ENCODE data around the gene POLQ.
"Not testable (repeated sequence)": the region's sequence is repeated elsewhere in the genome, so short reads cannot be mapped to it uniquely, and the experiment has no call there.

POLQ gene

DNA sequence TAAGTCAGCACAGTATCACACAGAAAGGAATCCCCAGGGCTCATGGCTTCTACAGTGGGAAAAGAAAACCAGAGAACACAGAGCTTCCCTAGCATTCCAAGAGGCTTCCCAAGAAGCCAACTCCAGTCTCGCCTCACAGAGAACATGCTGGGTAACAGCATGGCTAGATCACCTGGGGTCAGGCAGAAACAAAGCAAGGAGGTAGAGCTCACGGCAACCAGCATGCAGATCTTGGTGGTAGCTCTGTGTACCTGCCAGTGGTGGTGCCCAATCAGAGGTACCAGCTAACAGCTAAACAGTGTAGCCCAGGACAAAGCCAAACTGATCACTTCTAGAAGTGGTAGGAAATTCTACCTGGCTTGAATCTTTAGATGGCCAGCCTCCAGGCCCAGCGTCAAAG lies 31.3 kb downstream of the POLQ start:
- no peak for FAIRE-seq
- no peak for DNase-seq (ENCODE audit: low spot score)

DNA sequence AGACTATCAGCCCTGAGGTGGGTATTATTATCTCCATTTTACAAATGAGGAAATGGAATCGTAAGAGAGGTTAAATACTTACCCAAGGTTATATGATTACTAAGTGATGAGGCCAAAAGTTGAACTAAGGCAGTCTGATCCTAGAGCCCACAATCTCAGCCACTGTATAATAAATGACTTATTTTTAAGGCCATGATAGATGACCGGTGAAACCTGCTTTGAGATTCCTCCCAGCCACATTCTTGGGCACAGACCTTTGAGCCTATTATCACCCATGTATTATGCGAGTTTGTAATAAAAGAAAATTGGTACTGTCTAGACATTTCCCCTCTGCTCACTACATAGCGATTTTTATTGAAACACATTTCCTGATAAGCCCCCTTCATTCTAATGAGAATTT lies 37.4 kb downstream of the POLQ start:
- FAIRE-seq (no peak), DNase-seq (ENCODE audit: low spot score) (no peak)

DNA sequence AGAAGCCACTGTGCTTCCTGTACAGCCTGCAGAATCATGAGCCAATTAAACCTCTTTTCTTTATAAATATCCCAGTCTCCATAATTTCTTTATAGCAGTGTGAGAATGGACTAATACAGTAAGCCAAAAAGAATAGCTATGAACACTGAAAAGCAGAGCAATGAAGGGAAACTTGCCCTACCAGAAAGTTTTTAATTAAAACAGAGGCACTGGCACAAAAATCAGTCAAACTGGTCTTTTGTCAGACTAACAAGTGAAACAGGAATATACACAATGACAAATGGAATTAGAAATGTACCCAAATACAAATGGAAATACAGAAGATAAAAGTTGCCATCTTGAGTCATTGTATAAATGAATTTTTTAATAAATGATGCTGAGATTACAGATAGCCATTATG lies 40.5 kb downstream of the POLQ start:
- DNase-seq (ENCODE audit: low spot score) (no peak), FAIRE-seq (no peak)

DNA sequence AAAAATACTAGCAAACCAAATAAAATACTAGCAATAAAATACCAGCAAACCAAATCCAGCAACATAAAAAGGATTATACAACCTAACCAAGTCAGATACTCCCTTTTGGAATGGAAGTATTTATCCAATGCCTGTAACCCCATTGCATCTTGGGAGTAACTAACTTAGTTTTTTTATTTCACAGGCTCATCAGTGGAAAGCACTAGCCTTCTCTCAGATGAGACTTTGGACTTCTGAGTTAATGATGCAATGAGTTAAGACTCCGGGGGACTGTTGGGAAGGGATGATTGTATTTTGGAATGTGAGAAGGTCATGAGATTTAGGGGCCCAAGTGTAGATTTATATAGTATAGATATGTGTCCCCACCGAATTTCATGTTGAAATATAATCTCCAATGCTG lies 41.2 kb downstream of the POLQ start:
- FAIRE-seq (no peak), DNase-seq (ENCODE audit: low spot score) (no peak)

DNA sequence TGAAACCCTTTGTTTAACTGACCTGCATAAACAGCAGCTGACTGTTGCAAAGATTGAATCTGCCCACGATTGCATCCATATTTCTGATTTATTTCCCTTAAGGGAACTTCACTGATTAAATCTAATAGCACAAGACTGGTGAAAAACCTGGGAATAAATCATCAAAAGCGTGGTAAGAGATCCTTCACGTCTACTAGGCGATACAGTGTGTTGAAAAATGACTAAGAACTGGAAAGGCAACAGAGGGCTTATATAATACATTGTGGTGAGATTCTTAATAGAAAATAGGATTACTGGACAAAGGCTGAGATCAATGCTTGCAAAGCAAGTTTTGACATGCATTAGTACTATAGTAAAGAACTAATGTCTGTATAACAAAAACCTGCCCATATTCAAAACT lies 49.0 kb downstream of the POLQ start:
- DNase-seq (ENCODE audit: low spot score) (no peak), FAIRE-seq (no peak)

DNA sequence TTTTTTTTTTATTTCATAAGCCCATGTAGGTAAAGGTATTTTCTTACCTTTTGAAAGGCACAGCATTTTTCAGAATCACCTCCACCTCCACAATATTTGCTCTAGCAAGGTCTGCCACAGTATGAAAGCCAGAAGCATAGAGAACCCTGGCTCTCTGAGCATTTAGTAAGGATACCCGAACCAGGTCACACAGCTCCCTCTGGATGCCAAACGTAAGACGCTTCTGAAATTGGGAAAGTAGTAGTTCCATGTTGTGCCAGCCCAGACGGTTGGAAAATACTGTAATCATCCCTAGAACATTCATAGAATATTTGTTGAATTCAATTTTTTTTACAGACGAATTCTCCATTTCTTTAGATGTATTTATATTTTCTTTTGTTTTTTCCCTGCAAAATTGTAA lies 52.4 kb downstream of the POLQ start:
- DNase-seq (ENCODE audit: low spot score), result no peak
- FAIRE-seq, result no peak

DNA sequence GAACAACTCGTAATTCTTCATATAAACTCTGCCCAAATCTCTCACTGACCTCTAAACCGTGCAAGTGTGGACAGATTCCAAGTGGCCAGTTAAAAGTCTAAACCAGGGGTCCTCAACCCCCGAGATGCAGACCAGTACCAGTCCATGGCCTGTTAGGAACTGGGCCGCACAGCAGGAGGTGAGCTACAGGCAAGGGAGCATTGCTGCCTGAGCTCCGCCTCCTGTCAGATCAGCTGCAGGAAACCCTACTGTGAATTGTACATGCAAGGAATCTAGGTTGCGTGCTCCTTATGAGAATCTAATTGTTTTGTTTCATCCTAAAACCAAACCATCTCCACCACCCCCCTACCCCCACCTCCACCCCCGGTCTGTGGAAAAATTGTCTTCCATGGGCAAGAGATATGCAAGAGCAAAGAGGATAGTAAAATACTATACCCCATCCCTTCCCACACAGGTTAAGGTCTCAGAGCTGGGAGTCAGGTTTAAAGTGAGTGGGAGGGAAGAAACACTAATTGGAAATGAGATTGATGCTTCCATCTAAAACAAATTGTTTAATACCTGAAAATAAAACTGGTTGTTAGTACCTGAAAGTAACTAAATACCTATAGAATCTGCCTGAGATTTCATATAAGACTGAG lies 54.0 kb downstream of the POLQ start:
- no peak for FAIRE-seq
- DNase-seq (ENCODE audit: low spot score), result no peak

DNA sequence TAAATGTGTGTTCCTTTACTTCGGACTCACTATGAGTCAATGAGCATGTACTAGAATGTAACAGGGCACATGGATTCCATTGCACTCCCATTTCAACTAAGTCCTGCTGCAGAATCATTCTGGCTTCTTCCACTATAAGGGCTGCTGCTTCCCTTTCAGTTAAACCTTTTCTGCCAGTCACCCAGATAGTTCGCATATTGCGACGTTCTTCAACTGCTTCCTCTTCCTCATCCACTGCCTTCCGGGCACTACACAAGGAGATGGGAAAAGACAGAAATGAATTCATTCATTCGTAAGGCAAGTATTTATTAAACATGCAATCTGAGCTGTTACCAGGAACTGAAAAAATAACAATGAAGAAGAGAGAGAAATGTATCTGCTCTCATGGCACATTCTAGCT lies 55.6 kb downstream of the POLQ start:
- FAIRE-seq, result no peak

DNA sequence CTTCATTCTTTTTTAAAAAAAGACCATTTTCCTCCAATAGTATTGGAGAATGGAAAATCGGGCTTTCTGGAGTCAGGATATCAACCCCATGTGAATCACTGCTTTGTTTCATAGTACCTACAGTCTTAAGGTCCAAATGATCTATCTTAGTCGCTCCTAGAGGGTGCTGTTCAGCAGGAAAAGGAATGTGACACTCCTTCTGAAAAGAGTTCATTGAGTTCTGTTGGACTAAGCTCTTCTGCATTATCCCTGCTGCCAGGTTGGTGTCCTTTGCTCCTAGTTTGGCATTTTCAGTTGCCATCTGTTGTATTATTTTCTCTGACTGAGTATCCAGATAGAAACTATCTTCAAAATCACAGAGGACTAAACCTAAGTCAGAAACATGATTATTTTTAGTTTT lies 57.2 kb downstream of the POLQ start:
- DNase-seq (ENCODE audit: low spot score) (no peak), FAIRE-seq (no peak)

More for the DNA sequence above, 55.6 kb downstream of the POLQ start:
- no peak for DNase-seq (ENCODE audit: low spot score)

DNA sequence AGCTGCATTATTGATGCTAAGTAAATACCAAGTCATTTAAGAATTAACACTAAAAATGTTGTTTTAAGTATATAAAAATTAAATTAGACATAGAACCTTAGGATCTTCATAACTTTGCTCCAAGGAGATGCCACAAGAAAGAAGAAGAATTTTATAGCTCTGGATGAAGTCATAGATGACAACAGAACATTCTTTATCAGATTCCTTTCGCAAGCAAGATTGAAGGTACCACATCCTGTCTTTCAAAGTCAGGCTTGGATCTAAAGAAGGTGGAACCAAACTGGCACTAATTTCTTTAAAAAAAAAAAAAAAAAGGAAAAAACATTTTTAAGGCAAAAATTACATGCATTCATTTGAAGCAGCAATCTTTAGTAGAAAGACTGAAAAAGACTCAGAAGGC lies 62.5 kb downstream of the POLQ start:
- FAIRE-seq, result no peak
- peak; percentile 21 for DNase-seq (ENCODE audit: low spot score)

DNA sequence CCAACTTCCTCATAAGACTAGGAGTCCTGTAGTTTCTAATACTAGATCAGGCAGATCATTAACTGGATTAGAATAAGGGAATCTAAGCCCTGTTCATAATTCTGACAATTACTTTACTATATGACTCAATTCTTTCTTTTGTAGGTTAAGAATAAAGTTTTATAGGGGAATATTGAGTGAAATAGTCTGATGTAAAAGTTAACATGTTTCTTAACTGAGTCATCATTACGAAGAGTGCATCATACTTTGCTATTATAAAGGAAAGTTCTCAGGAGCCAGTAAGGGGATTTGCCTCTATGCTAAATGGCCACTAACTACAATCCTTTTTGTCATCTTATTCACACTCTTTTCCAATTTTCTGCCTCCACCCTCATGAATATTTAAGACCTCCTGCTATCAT lies 63.1 kb downstream of the POLQ start:
- DNase-seq (ENCODE audit: low spot score) (peak; percentile 31), FAIRE-seq (no peak)

DNA sequence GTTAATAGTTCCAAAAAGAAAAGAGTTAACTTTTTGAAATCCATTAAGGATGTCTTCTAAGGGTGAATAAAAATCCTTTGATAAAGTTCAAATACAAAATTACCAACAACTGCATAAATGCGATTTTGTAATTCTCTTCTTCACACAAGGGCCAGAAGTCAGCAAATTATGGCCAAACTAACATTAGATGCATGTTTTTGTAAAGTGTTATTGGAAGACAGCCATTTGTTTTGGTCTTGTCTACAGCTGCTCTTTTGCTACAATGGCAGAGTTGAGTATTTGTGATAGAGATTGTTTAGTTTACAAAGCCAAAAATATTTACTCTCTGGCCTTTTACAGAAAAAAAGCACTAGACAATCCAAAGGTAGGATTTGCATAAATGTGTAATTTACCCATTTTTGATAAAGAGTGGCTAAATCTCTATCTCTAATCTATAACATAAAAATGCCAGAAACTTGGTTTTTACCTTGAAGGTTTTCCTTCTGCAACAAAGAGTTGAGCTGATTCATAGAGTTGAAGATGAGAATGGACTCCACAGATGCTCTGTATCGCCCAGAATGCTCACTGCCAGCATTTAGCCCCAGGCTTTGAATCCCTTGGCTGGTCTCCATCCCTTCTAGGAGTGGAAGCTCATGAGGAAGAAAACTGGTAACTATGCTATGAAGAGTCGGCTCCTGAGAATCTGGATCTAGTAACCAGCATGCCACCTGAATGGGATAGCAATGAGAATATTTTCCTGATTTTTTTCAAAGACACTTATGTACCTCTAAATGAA lies 64.5 kb downstream of the POLQ start:
- FAIRE-seq (peak; percentile 42), DNase-seq (ENCODE audit: low spot score) (no peak)

DNA sequence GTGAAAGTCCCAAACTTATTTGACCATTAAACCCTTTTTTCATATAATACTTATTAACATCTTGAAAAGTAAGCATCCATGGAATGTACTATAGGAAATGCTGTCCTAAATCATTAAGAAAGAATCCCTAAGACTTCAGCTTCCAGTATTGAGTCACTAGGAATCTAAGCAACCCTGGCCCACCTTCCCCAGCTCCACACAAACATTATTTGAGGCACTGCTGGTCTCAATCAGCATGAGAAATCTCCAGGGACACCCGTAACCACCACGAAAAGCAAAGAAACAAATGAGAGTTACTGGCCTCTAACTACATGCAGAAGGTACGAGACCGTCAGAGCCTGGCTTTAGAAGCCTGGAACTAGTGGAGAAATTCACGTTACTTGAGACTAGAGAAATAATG lies 68.2 kb downstream of the POLQ start:
- no peak for FAIRE-seq

DNA sequence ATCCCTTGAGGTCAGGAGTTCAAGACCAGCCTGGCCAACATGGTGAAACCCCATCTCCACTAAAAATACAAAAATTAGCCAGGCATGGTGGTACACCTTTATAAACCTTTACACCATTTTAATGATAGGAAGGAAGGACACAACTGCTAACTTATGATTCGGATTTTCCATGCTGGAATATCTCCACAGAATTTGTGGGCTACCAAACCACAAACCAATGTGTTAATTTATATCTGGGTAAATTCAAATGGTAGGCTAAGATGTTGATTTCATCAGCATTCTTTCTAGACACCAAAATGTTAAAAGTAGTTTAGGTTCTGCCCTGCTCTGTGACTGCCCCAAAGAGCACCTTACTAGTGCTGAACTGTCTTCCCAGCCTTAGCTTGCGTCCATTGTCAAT lies 72.8 kb downstream of the POLQ start:
- FAIRE-seq, result no peak
- no peak for DNase-seq (ENCODE audit: low spot score)

More for the DNA sequence above, 68.2 kb downstream of the POLQ start:
- DNase-seq (ENCODE audit: low spot score), result no peak

DNA sequence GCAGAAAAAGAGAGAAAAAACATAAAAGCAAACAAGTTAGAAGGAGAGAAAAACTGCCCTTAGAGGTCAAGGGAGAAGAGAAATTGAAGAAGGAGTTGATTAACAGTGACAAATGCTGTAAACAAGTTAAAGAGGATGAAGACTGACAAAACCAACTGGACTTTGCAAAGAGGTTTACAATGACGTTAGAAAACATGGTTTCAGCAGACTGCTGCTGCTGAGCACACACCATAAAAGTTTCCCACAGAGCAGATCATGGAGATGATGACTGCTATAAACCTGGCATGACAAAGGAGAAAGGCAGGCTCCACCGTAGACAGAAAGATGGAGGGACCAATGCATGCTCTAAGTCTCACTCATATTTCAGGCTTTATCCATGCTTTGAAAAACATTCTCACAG lies 78.7 kb downstream of the POLQ start:
- FAIRE-seq (no peak), DNase-seq (ENCODE audit: low spot score) (no peak)

DNA sequence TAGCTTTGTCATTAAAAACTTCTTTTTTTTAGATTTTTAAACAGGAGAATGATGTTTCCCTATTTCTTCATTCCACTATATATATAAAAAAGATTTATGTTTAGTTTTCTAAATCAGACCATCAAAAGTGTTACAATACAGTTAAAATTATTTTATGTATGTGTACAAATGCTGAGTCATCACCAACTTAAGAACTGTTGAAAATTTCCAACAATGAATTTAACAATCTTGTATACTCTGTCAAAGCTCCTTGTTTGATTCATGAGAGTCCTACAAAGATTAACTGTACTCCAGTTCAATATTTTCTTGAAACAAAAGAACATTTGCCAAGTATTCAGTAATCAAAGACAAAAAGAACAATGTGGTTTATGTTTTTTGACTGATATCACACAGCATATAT lies 82.0 kb downstream of the POLQ start:
- no peak for FAIRE-seq
- no peak for DNase-seq (ENCODE audit: low spot score)

DNA sequence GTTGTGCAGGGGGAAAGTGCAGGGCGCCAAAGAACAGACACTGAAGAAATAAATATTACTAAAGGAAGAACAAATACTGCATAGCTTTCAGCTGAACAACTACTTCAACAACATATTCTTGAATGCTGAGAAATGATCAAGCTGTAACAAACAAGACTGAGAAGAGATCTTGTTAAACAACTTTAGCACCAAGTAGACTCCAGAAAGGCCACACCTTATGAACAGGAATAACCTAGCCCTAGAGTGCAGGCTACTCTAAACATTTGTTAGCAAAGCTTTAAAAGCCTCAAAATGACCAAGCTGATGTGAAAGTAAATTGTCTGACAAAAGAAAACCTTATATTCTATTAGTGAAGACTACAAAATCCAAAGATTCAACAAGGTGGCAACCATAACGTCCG lies 83.2 kb downstream of the POLQ start:
- no peak for DNase-seq (ENCODE audit: low spot score)
- FAIRE-seq, result no peak

DNA sequence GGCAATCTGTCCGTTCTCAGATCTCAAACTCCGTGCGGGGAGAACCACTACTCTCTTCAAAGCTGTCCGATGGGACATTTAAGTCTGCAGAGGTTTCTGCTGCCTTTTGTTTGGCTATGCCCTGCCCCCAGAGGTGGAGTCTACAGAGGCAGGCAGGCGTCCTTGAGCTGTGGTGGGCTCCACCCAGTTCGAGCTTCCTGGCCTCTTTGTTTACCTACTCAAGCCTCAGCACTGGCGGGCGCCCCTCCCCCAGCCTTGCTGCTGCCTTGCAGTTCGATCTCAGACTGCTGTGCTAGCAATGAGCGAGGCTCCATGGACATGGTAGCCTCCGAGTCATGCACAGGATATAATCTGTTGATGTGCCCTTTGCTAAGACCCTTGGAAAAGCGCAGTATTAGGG lies 94.0 kb downstream of the POLQ start:
- not testable (repeated sequence) for FAIRE-seq; DNase-seq (ENCODE audit: low spot score)

DNA sequence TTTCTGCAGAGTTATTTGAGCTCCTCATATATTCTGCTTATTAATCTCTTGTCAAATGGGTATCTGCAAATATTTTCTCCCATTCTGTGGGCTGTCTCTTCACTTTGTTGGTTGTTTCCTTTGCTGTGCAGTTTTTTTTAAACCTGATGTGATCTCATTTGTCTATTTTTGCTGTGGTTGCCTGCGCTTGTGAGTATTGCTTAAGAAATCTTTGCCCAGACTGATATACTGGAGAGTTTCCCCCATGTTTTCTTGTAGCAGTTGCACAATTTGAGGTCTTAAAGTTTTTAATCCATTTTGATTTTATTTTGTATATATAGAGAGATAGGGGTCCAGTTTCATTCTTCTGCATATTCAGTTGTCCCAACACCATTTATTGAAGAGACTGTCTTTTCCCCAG lies 102.3 kb downstream of the POLQ start:
- no peak for DNase-seq (ENCODE audit: low spot score)
- FAIRE-seq, result no peak

DNA sequence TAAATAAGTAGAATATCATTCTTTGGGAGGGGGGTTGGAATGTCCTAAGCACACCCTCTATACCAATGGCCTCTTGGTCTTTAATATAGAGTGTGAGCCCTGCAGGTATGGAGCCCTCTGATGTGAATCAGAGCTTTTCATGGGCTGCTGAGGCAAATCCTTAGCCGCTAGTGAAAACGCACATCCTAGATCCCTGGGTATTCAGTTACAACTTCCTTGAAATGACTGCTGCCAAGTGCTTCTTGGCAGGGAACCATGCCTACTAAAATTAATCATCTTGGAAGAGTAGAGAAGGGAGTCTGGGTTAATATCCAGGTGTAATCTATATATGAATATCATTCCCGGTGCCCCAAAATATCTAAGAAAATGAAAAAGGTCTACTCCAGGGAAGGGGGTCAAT lies 109.1 kb downstream of the POLQ start:
- DNase-seq (ENCODE audit: low spot score) (no peak), FAIRE-seq (no peak)

DNA sequence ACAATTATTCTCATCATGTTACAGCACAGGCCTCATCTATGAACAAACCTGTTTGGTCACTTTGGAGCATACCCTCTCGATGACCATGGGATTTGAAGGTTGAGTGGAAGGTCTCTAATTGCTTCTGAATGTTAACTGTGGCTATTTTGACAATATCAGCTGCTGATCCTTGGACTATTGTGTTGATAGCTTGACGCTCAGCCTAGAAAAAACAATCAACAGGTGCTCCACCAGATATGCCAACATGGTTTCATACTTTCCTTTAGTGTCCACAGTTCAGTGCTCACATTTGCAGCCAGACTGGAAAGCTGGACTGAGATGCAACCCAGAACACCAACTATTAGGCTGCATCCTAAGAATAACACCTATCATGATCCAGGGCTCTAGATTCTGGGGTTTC lies 109.7 kb downstream of the POLQ start:
- FAIRE-seq, result no peak
- no peak for DNase-seq (ENCODE audit: low spot score)

DNA sequence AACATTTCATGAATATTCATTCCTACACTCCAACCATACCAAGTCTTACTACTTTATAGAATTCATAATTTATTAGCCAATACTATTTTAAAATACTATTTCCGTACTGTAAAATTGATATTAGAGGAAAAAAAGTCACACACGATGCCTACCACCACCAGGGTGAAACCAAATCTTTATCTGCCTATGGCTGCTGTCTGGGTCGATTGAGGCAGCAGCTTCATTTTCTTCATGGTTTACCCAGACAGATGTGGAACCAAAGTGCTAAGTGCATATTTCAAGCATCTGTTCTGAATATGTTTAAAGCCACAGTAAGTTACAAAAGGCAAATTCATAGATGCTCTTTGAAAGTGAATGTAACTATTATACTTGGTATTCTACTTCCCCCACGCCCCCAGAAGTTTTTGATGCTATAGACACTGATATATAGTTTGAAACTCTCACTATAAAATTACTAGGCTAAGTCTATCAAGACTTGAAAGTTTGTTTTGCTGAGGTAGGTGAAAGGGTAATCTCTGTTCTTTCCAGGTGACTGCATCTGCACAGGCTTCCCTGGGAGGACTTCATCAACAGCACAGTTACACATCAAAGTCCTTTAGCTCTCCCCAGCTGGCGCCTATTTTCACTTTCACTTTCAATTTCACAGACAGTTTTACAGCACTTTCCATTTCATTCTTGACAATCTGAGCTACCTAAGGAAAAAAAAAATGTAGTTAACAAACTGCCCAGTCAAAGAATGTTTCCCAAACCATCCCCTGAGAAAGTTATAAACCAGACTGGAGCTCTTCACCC lies 113.9 kb downstream of the POLQ start:
- DNase-seq (ENCODE audit: low spot score) (no peak), FAIRE-seq (no peak)
